ENCODE data around the gene CAPS2.

Gene CAPS2

DNA sequence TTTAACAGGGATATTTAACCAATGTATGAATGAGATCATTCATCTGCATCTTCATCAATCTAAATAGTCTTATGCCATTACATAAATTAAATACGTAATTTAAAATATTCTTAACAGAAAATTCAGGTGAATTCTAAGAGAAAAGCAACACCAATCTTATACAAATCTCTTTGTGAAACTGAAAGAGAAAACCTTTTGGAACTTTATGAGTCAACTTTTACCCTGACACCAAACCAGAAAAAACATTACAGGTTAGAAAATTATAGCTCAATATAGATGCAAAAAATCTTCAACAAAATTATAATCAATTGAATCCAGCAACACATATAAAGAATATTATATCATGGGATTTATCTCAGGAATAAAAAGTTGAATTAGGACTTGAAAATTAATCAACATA, 7.8 kb upstream of the CAPS2 start:
- DNase-seq (ENCODE audit: low read depth, low spot score): no peak
- ChIA-PET CTCF (no interaction called here), POLR2A (no interaction called here)
- no peak overlapping the region for H3K4me3 ChIP-seq (ENCODE audit: low read depth, low read length)
- TF ChIP-seq, protein P1, sequence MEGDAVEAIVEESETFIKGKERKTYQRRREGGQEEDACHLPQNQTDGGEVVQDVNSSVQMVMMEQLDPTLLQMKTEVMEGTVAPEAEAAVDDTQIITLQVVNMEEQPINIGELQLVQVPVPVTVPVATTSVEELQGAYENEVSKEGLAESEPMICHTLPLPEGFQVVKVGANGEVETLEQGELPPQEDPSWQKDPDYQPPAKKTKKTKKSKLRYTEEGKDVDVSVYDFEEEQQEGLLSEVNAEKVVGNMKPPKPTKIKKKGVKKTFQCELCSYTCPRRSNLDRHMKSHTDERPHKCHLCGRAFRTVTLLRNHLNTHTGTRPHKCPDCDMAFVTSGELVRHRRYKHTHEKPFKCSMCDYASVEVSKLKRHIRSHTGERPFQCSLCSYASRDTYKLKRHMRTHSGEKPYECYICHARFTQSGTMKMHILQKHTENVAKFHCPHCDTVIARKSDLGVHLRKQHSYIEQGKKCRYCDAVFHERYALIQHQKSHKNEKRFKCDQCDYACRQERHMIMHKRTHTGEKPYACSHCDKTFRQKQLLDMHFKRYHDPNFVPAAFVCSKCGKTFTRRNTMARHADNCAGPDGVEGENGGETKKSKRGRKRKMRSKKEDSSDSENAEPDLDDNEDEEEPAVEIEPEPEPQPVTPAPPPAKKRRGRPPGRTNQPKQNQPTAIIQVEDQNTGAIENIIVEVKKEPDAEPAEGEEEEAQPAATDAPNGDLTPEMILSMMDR (IDR thresholded peaks at IDR 0.05; ENCODE audit: insufficient read depth, low read length, missing control alignments): no peak

DNA sequence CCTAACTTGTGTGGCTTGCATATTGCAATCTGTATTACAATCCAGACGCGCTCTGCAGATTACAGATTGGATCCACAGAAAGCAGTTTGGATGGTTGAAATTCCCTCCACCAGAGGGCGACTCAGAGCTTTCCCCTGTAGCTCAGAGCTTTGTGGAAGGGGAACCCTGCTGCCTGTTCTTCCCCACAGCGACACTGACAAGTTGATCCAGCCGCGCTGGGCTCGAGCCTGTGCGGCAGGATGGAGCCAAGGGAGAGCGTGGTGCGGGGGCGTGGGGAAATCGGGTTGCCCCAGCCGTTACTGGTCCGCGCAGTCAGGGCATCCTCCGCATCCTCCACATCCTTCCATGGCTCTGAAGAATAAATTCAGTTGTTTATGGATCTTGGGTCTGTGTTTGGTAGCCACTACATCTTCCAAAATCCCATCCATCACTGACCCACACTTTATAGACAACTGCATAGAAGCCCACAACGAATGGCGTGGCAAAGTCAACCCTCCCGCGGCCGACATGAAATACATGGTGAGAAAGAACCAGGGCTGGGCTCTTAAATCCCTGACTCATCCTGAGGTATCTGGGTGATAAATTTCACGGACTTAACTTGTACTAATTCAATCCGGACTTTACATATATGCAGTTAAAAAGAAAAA, 4.4 kb upstream of the CAPS2 start, which contains the start of gene GLIPR1L1:
Gene GLIPR1L1 (plus strand): TSS at position 287 of the 647 bp plus-strand sequence. CDS start 59 bp downstream, at position 346.
- ChIA-PET CTCF (interaction anchor here (0.7 to 7.6 kb wide), 26 partner anchors 9 to 645 kb away, joined by 3 to 145 read pairs (median 6); partner anchors contain the start of gene GLIPR1), POLR2A (interaction anchor here (0.6 to 1.1 kb wide), 3 partner anchors 25 to 149 kb away, joined by 3 to 6 read pairs (median 3); partner anchors contain the start of gene GLIPR1)
- H3K4me3 ChIP-seq (ENCODE audit: low read depth, low read length): peak within 1 kb of the TSS; percentile 62
- peak; percentile 53 for DNase-seq (ENCODE audit: low read depth, low spot score)
- TF ChIP-seq, protein P1 (IDR thresholded peaks at IDR 0.05; ENCODE audit: insufficient read depth, low read length, missing control alignments): peak; percentile 84

DNA sequence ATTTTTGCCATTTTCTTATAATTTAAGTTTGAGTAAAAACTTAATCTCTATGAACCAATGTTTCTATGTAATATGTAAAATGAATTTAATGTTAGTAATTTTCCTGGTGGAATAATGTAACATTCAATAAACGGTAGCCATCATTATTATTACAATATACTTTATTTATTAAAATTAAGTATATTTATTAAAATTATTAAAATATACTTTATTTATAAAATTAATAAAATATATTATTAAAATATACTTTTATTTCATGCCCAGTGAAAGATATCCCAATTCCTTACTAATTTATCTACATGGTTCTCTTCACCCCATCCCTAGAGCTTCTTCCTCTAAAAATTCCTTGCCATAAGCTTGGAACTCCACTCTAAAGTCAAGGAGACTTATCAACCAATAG, 2.5 kb downstream of the CAPS2 start:
- POLR2A ChIA-PET: no interaction called here
- H3K4me3 ChIP-seq (ENCODE audit: low read depth, low read length): no peak overlapping the region
- CTCF ChIA-PET: interaction anchor here (1.2 to 2.2 kb wide), 2 partner anchors 64 to 156 kb away, joined by 3 to 6 read pairs; partner anchors contain the start of gene GLIPR1L2
- TF ChIP-seq, protein P1 (IDR thresholded peaks at IDR 0.05; ENCODE audit: insufficient read depth, low read length, missing control alignments): no peak
- DNase-seq (ENCODE audit: low read depth, low spot score): no peak

DNA sequence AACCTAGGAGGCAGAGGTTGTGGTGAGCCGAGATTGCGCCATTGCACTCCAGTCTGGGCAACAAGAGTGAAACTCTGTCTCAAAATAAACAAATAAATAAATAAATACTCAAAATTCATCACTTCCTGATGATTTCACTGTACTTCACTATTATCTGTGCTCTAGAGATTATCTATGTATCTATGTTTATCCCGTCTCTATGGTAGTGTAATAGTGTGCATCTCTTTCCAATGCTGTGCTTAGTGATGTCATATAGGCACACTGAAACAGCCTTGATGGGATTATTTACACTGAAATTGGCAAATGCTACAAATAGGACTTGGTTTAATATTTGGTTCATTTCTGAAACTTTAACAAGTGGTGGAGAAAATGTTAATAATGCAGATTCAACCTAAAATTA, 6.5 kb downstream of the CAPS2 start:
- CTCF ChIA-PET: interaction anchor here (2.9 kb wide), 1 partner anchor 11 kb away, joined by 24 read pairs; the partner anchor contains the start of gene GLIPR1L1
- TF ChIP-seq, protein P1 (IDR thresholded peaks at IDR 0.05; ENCODE audit: insufficient read depth, low read length, missing control alignments): no peak
- H3K4me3 ChIP-seq (ENCODE audit: low read depth, low read length): no peak overlapping the region
- DNase-seq (ENCODE audit: low read depth, low spot score): no peak
- POLR2A ChIA-PET: no interaction called here

DNA sequence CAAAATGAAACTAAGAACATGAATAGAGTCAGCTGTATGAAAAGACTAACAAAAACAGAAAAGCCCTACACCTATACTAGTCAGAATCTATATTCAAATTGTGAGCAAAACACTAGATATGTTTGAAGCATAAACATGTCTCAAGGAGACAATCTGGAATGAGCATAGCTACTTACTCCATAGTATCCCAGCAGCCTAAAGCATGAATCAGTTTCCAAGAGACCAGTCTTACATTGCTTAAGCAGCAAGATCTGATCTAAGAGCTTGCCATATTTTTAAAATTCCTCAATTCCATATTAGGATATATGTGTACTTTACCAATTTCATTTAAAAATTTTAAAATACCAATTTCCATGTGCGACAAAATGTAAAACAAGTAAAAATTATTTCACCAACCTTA, 7.7 kb downstream of the CAPS2 start:
- TF ChIP-seq, protein P1 (IDR thresholded peaks at IDR 0.05; ENCODE audit: insufficient read depth, low read length, missing control alignments): no peak
- POLR2A ChIA-PET: no interaction called here
- no peak overlapping the region for H3K4me3 ChIP-seq (ENCODE audit: low read depth, low read length)
- DNase-seq (ENCODE audit: low read depth, low spot score): peak; percentile 82
- CTCF ChIA-PET: interaction anchor here (0.9 to 1.4 kb wide), 2 partner anchors 12 to 575 kb away, joined by 3 to 12 read pairs; partner anchors contain the start of gene GLIPR1L1

DNA sequence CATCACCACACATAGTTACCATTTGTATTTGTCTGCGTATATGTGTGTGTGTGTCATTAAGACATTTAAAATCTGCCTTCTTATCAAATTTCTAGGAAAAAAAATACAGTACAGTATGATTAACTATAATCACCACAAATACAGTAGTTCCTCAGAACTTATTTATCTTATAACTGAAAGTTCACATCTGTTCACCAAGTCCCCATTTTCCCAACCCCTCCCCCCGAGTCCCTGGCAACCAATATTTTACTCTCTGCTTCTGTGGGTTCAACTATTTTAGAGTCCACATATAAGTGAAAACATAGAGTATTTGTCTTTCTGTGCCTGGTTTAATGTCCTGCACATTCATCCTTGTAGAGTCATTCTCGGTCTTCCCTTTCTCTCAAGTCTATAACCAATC, 12.3 kb downstream of the CAPS2 start:
- POLR2A ChIA-PET: no interaction called here

More for the DNA sequence above, 12.3 kb downstream of the CAPS2 start:
- DNase-seq (ENCODE audit: low read depth, low spot score): no peak
- CTCF ChIA-PET: no interaction called here
- no peak overlapping the region for H3K4me3 ChIP-seq (ENCODE audit: low read depth, low read length)
- TF ChIP-seq, protein P1 (IDR thresholded peaks at IDR 0.05; ENCODE audit: insufficient read depth, low read length, missing control alignments): no peak

Measured in AG04449 (cell line).